DMS114 treated with DMSO at 0.1 percent for 48 hours (cell line): ENCODE data around the gene OGFRL1.

Source experiments
- DNase-seq: peaks from one replicate; lab custom pipeline; 2025; ENCODE audit not compliant: unreplicated experiment; lab: John Stamatoyannopoulos, UW

OGFRL1 gene

GRCh38 chr6:71333050-71333449, 44.4 kb downstream of the OGFRL1 start:
- no peak for DNase-seq

- DNase-seq: no peak
Measured at GRCh38 chr6:71333697-71334096, 45.1 kb downstream of the OGFRL1 start.

GRCh38 chr6:71334768-71335167, 46.2 kb downstream of the OGFRL1 start:
- no peak for DNase-seq

GRCh38 chr6:71335544-71335943, 46.9 kb downstream of the OGFRL1 start:
- no peak for DNase-seq

- DNase-seq: no peak
Measured at GRCh38 chr6:71336901-71337300, 48.3 kb downstream of the OGFRL1 start.

GRCh38 chr6:71338540-71339316, 50.1 kb downstream of the OGFRL1 start:
- no peak for DNase-seq

GRCh38 chr6:71342772-71343171, 54.2 kb downstream of the OGFRL1 start:
- no peak for DNase-seq

GRCh38 chr6:71345476-71346333, 57.1 kb downstream of the OGFRL1 start:
- DNase-seq: no peak

- no peak for DNase-seq
Measured at GRCh38 chr6:71346334-71346694, 57.7 kb downstream of the OGFRL1 start.

- DNase-seq: no peak
Measured at GRCh38 chr6:71347119-71347518, 58.5 kb downstream of the OGFRL1 start.

- DNase-seq: peak; percentile 19
Measured at GRCh38 chr6:71349395-71349794, 60.8 kb downstream of the OGFRL1 start.

GRCh38 chr6:71349976-71350615, 61.5 kb downstream of the OGFRL1 start:
- no peak for DNase-seq

GRCh38 chr6:71351190-71351589, 62.6 kb downstream of the OGFRL1 start:
- no peak for DNase-seq
